Measurements from ENCODE around the gene CDK10.

Gene CDK10, protein sequence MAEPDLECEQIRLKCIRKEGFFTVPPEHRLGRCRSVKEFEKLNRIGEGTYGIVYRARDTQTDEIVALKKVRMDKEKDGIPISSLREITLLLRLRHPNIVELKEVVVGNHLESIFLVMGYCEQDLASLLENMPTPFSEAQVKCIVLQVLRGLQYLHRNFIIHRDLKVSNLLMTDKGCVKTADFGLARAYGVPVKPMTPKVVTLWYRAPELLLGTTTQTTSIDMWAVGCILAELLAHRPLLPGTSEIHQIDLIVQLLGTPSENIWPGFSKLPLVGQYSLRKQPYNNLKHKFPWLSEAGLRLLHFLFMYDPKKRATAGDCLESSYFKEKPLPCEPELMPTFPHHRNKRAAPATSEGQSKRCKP

DNA sequence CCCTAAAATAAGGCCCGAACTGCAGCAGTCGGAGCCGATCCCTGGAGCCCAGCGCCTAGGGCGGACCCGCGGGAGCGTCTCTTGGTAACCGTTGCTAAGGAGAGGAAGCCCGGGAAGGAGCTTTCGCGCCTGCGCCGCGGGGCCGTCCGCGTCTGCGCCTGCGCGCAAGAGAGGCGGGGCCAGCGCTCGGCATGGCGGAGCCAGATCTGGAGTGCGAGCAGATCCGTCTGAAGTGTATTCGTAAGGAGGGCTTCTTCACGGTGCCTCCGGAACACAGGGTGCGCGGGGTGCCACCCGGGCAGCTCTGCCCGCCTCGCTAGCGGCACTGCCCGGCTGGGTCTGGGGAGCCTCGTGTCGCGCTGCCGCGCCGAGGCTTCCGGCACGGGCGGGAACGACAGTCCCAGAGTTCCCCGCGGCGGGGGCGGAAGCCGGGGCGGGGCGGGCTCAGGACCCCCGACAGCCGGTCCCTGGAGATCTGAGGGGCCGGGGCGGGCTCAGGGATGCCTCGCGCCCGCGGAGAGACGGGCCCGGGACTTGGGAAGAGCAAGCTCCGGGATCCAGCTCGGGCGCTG is at the start of gene CDK10:
Gene CDK10, plus strand, starts transcription at position 170 of the 572 bp plus-strand sequence. Its CDS starts 22 bp downstream, at position 192.
- Histone ChIP-seq H3K9ac (ENCODE audit: low read length) (peak within 1 kb of the TSS; percentile 58), H3K27ac (ENCODE audit: low read depth, low read length) (peak within 1 kb of the TSS; percentile 84), H3K27me3 (ENCODE audit: control insufficient read depth, insufficient read depth, low read length) (no peaks in the 10 kb centered on the region), H3K4me1 (ENCODE audit: control insufficient read depth, insufficient read depth, low read length) (peaks cover 3% of the 10 kb centered on the region), H3K4me3 (ENCODE audit: low read length) (peak within 1 kb of the TSS; percentile 96), H3K36me3 (ENCODE audit: control insufficient read depth, insufficient read depth, low read length) (peaks cover 11% of the 10 kb centered on the region)

DNA sequence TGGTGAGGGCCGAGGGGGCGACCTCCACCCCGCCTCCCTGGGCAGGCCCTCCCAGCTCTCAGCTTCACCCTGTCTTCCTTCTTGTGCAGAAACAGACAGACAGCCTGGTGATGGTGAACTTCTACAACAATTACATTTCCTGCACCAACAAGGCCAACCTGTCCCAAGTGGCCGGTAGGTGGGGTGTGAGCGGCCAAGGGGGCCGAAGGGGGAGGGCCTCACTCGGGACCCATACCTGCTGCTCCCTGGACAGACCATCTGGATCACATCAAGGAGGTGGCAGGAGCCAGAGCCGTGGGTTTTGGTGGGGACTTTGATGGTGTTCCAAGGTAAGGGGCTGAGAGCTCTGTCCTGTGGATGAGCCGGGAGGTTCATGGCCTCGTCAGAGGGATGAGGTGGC is 49.1 kb upstream of the CDK10 start:
- Histone ChIP-seq H3K4me1 (ENCODE audit: control insufficient read depth, insufficient read depth, low read length) (peaks cover 4% of the 10 kb centered on the region), H3K36me3 (ENCODE audit: control insufficient read depth, insufficient read depth, low read length) (no peaks in the 10 kb centered on the region), H3K27ac (ENCODE audit: low read depth, low read length) (no peak overlapping the region), H3K4me3 (ENCODE audit: low read length) (no peak overlapping the region), H3K27me3 (ENCODE audit: control insufficient read depth, insufficient read depth, low read length) (peaks cover 3% of the 10 kb centered on the region), H3K9ac (ENCODE audit: low read length) (no peak overlapping the region)

DNA sequence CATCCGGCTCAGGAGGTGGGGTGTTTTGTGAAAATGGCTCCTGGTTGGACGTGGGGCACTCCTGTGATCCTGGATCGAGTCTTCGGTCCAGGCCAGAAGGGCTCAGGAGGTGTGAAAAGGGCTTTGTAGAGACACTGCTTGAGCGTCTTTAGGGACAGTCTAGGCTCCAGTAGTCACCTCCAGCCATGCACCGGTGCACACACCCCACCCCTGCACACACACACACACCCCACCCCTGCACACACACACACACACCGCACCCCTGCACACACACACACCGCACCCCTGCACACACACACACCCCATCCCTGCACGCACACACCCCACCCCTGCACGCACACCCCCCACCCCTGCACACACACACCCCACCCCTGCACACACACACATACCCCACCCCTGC is 48.0 kb upstream of the CDK10 start:
- H3K27me3 ChIP-seq (ENCODE audit: control insufficient read depth, insufficient read depth, low read length), result peaks cover 2% of the 10 kb centered on the region
- no peak overlapping the region for H3K27ac ChIP-seq (ENCODE audit: low read depth, low read length)
- H3K4me3 ChIP-seq (ENCODE audit: low read length), result no peak overlapping the region
- no peaks in the 10 kb centered on the region for H3K36me3 ChIP-seq (ENCODE audit: control insufficient read depth, insufficient read depth, low read length)
- H3K9ac ChIP-seq (ENCODE audit: low read length), result no peak overlapping the region
- H3K4me1 ChIP-seq (ENCODE audit: control insufficient read depth, insufficient read depth, low read length), result peaks cover 4% of the 10 kb centered on the region

DNA sequence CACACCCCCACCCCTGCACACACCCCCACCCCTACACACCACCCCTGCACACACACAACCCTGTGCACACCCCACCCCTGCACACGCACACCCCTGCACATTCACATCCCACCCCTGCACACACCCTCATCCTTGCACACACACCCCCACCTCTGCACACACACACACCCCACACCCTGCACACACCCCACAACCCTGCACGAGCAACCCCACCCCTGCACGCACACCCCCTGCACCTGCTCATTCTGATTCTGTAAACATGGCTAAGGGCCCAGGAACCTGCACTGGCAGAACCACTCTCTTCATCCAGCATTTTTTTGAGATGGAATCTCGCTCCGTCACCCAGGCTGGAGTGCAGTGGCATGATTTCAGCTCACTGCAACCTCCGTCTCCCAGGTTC is 47.1 kb upstream of the CDK10 start:
- H3K27ac ChIP-seq (ENCODE audit: low read depth, low read length), result no peak overlapping the region
- no peak overlapping the region for H3K9ac ChIP-seq (ENCODE audit: low read length)
- peaks cover 4% of the 10 kb centered on the region for H3K4me1 ChIP-seq (ENCODE audit: control insufficient read depth, insufficient read depth, low read length)
- no peak overlapping the region for H3K4me3 ChIP-seq (ENCODE audit: low read length)
- H3K36me3 ChIP-seq (ENCODE audit: control insufficient read depth, insufficient read depth, low read length), result no peaks in the 10 kb centered on the region
- no peaks in the 10 kb centered on the region for H3K27me3 ChIP-seq (ENCODE audit: control insufficient read depth, insufficient read depth, low read length)

DNA sequence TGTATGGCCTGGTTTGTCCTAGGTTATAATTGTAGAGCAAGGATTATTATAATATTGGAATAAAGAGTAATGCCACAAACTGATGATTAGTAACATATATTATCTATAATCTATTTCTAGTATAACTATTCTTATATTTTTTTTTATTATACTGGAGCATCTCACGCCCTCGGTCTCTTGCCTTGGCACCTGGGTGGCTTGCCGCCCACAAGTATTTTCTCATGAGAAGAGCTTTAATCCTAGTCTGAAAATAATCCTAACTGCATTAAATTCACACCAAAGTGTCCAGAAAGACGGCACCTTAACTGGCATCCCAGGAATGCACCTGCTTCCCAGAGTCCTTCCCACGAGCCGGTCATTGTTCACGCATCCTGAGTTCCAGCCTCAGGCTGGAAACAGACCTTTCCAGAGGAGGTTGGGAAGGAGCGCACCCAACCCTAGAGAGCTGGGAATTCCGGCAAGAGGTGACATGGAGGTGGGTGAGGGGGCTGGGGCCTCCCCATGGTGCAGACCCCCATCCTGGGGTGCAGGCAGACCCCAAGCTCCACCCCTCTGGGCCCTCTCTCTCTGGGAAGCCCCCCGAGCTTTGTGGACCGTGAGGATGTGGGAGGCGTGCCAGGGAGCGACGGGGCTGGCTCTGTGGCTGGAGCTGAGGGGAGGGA is 44.9 kb upstream of the CDK10 start:
- H3K4me3 ChIP-seq (ENCODE audit: low read length), result no peak overlapping the region

DNA sequence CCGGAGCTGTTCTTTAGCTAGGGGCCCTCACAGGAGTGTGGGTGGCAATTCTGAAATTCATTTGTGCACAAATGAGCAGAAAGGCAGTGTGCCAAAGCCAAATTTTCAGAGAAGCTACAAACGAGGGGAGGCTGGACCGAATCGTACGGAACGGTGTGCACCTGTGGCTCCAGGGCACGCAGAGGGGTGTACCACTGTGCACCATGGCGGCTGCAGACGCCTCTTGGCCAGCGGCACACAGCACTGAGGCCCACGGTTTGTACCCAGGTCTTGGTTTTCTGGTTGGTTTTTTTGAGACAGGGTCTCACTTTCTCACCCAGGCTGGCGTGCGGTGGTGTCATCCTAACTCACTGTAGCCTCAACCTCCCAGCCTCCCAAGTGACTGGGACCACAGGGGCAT is 43.9 kb upstream of the CDK10 start:
- peaks cover 22% of the 10 kb centered on the region for H3K36me3 ChIP-seq (ENCODE audit: control insufficient read depth, insufficient read depth, low read length)
- no peaks in the 10 kb centered on the region for H3K27me3 ChIP-seq (ENCODE audit: control insufficient read depth, insufficient read depth, low read length)
- H3K4me3 ChIP-seq (ENCODE audit: low read length), result no peak overlapping the region
- peaks cover 4% of the 10 kb centered on the region for H3K4me1 ChIP-seq (ENCODE audit: control insufficient read depth, insufficient read depth, low read length)
- no peak overlapping the region for H3K9ac ChIP-seq (ENCODE audit: low read length)
- H3K27ac ChIP-seq (ENCODE audit: low read depth, low read length), result no peak overlapping the region

More for the DNA sequence above, 44.9 kb upstream of the CDK10 start:
- Histone ChIP-seq H3K27ac (ENCODE audit: low read depth, low read length) (no peak overlapping the region), H3K4me1 (ENCODE audit: control insufficient read depth, insufficient read depth, low read length) (peaks cover 4% of the 10 kb centered on the region), H3K27me3 (ENCODE audit: control insufficient read depth, insufficient read depth, low read length) (no peaks in the 10 kb centered on the region), H3K36me3 (ENCODE audit: control insufficient read depth, insufficient read depth, low read length) (peaks cover 16% of the 10 kb centered on the region), H3K9ac (ENCODE audit: low read length) (no peak overlapping the region)

DNA sequence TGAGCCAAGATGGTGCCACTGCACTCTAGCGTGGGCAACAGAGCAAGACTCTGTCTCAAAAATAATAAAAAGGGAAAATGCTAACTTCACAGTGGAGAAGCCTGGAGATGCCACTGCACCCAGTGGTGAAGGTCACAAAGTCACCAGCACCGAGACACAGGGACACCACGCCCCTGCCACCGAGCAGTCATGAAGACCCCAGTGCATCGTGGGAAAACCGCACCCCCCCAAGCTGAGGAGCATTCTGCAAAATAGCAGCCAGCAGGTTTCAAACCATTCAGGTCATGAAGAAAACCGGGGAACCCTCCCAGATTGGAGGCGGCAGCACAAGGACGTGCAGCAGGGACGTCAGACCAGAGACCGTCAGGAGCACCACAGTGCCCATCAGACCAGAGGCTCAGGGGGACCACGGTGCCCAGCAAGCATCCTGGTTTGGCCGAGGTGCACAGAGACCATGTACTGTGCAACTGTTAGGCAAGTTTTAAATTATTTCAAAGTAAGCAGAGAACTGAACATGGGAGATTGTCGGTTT is 42.7 kb upstream of the CDK10 start:
- H3K4me3 ChIP-seq (ENCODE audit: low read length), result no peak overlapping the region
- no peak overlapping the region for H3K27ac ChIP-seq (ENCODE audit: low read depth, low read length)
- H3K9ac ChIP-seq (ENCODE audit: low read length), result no peak overlapping the region
- H3K4me1 ChIP-seq (ENCODE audit: control insufficient read depth, insufficient read depth, low read length), result peaks cover 4% of the 10 kb centered on the region
- H3K36me3 ChIP-seq (ENCODE audit: control insufficient read depth, insufficient read depth, low read length), result peaks cover 22% of the 10 kb centered on the region
- no peaks in the 10 kb centered on the region for H3K27me3 ChIP-seq (ENCODE audit: control insufficient read depth, insufficient read depth, low read length)

DNA sequence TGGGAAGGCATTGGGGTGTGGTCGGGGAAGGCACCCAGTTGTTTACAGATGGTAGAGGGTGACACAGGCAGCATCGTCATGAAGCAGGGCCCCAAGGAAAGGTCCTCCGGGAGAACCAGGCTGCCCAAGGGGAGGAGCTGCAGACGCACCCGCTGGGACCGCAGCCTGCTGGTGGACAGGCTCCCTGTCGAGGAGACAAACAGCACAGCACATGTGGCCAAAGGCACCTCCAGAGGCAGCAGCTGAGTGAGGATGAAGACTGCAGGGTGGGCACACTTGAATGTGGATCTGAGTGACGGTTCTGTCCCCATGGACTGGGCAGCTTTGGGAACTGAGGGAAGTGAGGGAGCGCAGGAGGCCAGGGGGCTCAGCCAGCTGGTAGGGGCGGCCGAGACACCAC is 41.4 kb upstream of the CDK10 start:
- H3K4me1 ChIP-seq (ENCODE audit: control insufficient read depth, insufficient read depth, low read length), result peaks cover 4% of the 10 kb centered on the region
- no peak overlapping the region for H3K9ac ChIP-seq (ENCODE audit: low read length)
- H3K27me3 ChIP-seq (ENCODE audit: control insufficient read depth, insufficient read depth, low read length), result no peaks in the 10 kb centered on the region
- no peak overlapping the region for H3K4me3 ChIP-seq (ENCODE audit: low read length)
- H3K27ac ChIP-seq (ENCODE audit: low read depth, low read length), result no peak overlapping the region
- H3K36me3 ChIP-seq (ENCODE audit: control insufficient read depth, insufficient read depth, low read length), result peaks cover 22% of the 10 kb centered on the region

DNA sequence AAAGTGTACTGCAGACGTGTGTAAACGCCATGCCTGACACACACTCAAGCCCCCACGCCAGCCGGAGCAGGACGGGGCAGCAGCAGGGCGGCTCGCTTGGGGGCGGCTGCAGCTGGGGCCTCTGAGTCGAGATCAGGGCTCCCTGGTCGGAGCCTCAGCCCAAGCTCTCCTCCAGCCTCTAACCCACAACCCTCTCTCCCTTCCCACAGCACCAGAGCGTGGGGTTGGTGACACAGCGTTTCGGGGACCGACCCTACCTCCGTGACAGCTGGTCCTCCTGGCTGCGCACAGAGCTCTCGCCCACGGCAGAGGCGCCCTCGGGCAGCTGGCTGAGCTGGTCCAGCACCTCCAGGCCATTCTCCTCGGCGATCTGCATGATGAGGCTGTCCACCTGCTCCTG is 40.2 kb upstream of the CDK10 start:
- Histone ChIP-seq H3K27me3 (ENCODE audit: control insufficient read depth, insufficient read depth, low read length) (no peaks in the 10 kb centered on the region), H3K4me1 (ENCODE audit: control insufficient read depth, insufficient read depth, low read length) (no peaks in the 10 kb centered on the region), H3K27ac (ENCODE audit: low read depth, low read length) (no peak overlapping the region), H3K4me3 (ENCODE audit: low read length) (no peak overlapping the region), H3K36me3 (ENCODE audit: control insufficient read depth, insufficient read depth, low read length) (peaks cover 25% of the 10 kb centered on the region), H3K9ac (ENCODE audit: low read length) (no peak overlapping the region)

DNA sequence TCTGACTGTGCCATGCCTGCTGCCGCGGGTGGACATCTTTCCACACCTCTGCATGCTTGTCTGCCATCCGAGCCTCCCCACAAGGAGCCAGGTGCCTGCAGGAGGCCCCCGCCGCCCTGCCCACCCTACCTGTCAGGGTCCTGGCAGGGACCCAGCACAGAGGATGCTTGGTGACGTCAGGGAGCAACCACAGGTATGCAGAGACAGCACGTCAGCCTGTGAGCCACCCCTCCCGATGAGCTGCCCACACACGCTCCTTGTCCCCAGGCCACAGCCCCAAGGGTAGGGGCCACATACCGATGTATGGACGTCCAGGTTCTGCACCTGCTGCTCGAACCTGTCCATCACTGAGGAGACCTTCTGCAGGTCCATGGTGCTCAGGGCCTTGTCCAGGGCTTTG is 39.6 kb upstream of the CDK10 start:
- Histone ChIP-seq H3K4me1 (ENCODE audit: control insufficient read depth, insufficient read depth, low read length) (no peaks in the 10 kb centered on the region), H3K4me3 (ENCODE audit: low read length) (no peak overlapping the region), H3K9ac (ENCODE audit: low read length) (no peak overlapping the region), H3K27me3 (ENCODE audit: control insufficient read depth, insufficient read depth, low read length) (no peaks in the 10 kb centered on the region), H3K36me3 (ENCODE audit: control insufficient read depth, insufficient read depth, low read length) (peaks cover 25% of the 10 kb centered on the region), H3K27ac (ENCODE audit: low read depth, low read length) (no peak overlapping the region)

DNA sequence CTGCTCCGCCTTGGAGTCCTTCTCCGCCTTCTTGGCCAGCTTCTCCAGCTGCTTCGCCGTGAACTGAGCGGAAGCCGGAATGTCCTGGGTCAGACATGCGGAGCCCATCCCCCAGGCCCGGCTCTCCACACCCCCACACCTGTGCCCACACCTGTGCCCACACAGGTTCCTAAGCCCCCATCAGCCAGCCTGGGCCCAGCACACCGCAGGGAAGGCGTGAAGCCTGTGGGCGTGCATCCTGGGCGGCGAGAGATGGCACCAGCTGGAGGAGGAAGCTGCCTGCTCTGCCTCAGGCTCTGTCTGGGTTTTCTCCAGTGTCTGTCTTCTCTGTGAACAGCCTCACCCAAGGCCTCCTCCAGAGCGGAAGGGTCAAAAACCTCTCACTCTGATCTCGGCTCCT is 34.9 kb upstream of the CDK10 start:
- peaks cover 9% of the 10 kb centered on the region for H3K36me3 ChIP-seq (ENCODE audit: control insufficient read depth, insufficient read depth, low read length)
- no peak overlapping the region for H3K4me3 ChIP-seq (ENCODE audit: low read length)

DNA sequence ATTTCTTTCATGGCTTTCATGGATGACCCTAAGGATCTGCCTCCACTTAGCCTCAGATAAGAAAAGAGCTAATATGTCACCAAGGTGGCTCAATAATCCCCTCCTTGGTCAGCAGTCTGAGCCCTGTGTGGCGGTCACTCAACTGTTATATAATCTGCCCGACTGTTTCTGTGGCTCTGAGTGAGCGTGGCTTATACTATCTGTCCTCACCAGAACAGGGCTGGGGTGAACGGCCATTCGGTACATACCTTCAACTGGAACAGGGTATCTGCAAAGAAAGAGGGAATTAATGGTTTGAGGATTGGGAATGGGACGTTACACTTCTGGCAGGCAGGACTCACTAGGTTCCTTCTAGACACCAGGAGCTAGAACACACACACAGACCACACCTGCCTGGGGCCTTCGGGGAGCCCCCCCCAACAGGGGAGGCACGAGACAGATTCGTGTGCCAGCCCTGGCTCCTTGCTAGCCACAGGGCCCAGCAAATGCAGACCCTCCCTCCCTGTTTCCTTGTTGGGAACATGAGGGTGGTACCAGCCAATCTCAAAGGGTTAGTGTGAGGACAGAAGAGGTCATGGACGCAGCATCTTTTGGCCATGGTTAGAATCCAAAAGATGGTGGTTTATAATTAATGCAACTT is 32.7 kb upstream of the CDK10 start:
- H3K4me1 ChIP-seq (ENCODE audit: control insufficient read depth, insufficient read depth, low read length), result peaks cover 12% of the 10 kb centered on the region
- no peak overlapping the region for H3K27ac ChIP-seq (ENCODE audit: low read depth, low read length)
- no peak overlapping the region for H3K4me3 ChIP-seq (ENCODE audit: low read length)
- no peaks in the 10 kb centered on the region for H3K27me3 ChIP-seq (ENCODE audit: control insufficient read depth, insufficient read depth, low read length)
- H3K36me3 ChIP-seq (ENCODE audit: control insufficient read depth, insufficient read depth, low read length), result peaks cover 3% of the 10 kb centered on the region
- H3K9ac ChIP-seq (ENCODE audit: low read length), result no peak overlapping the region

More for the DNA sequence above, 34.9 kb upstream of the CDK10 start:
- Histone ChIP-seq H3K9ac (ENCODE audit: low read length) (no peak overlapping the region), H3K27me3 (ENCODE audit: control insufficient read depth, insufficient read depth, low read length) (no peaks in the 10 kb centered on the region), H3K4me1 (ENCODE audit: control insufficient read depth, insufficient read depth, low read length) (peaks cover 2% of the 10 kb centered on the region), H3K27ac (ENCODE audit: low read depth, low read length) (no peak overlapping the region)

Data from rectal smooth muscle tissue (tissue), 1 donor.